Lung (tissue), 12 donors: ENCODE results near the gene GLI3. TPM values are rescaled to one million over a fixed set of nuclear protein-coding genes. Genes with fewer than 3 reads are reported as not detected.

Experiments used
- ATAC-seq: fragments of 200-7000 bp; cut with Tn5 transposase; one replicate; pipeline ENCODE4 v1.9.1; 2020; ENCODE audit warnings: moderate number of reproducible peaks; ENCODE audit not compliant: insufficient read depth, low FRiP score
- DNase-seq, 3 donors: peaks; one replicate each; pipeline ENCODE4 v3.0.0-alpha.2; 2013 to 2017
- H3K27ac ChIP-seq, 2 donors: one replicate each; pipeline ENCODE4 v1.5.1; 2013; ENCODE audit warnings: mild to moderate bottlenecking in 2 of 2, moderate library complexity in 2 of 2, control low read depth in 1 of 2, inconsistent platforms in 1 of 2, low read depth in 1 of 2, low read length in 1 of 2
- H3K27me3 ChIP-seq, 3 donors: one replicate each; pipeline ENCODE4 v1.5.1; 2013; ENCODE audit warnings: low read length in 2 of 3; ENCODE audit not compliant: control insufficient read depth in 3 of 3, insufficient read depth in 3 of 3
- H3K36me3 ChIP-seq, 4 donors: one replicate each; pipeline ENCODE4 v1.5.1; 2013; ENCODE audit warnings: low read length in 4 of 4, mild to moderate bottlenecking in 1 of 4, moderate library complexity in 1 of 4; ENCODE audit not compliant: control insufficient read depth in 4 of 4, insufficient read depth in 4 of 4
- H3K4me1 ChIP-seq, 5 donors: one replicate each; pipeline ENCODE4 v1.5.1; 2013; ENCODE audit warnings: low read length in 5 of 5, mild to moderate bottlenecking in 2 of 5, moderate library complexity in 1 of 5; ENCODE audit not compliant: control insufficient read depth in 5 of 5, insufficient read depth in 5 of 5
- H3K4me3 ChIP-seq: one replicate; pipeline ENCODE4 v1.5.1; 2013; ENCODE audit warnings: mild to moderate bottlenecking, control low read depth, moderate library complexity
- H3K9ac ChIP-seq, 2 donors: one replicate each; pipeline ENCODE4 v1.5.1; 2013; ENCODE audit warnings: low read length in 2 of 2, control low read depth in 1 of 2; ENCODE audit not compliant: insufficient read depth in 1 of 2
- H3K9me3 ChIP-seq, 4 donors: one replicate each; pipeline ENCODE4 v1.5.1; 2013; ENCODE audit warnings: low read length in 3 of 4, mild to moderate bottlenecking in 1 of 4, moderate library complexity in 1 of 4; ENCODE audit not compliant: control insufficient read depth in 4 of 4, insufficient read depth in 3 of 4
- CTCF ChIP-seq: IDR thresholded peaks from 2 replicates; pipeline ENCODE4 v1.5.1; 2012; ENCODE audit warnings: mild to moderate bottlenecking; ENCODE audit errors: control extremely low read depth, extremely low read depth
- WGBS, 2 donors: extraction: QIAGEN DNeasy Blood & Tissue Kit; methylation state at CpG; one replicate each; pipeline ENCODE4 v1.1.7; 2013; 5-methylcytosine and 5-hydroxymethylcytosine counted together
- polyA plus RNA-seq, 2 donors: library from polyadenylated mRNA; stranded (reverse); fragments of 200-250 nt; gene quantifications; one replicate each; pipeline ENCODE4 v1.2.1, GENCODE V29; 2013
- total RNA-seq, 2 donors: library from RNA; depleted of rRNA in 1 of 2; stranded (reverse); fragments of >200 nt in 1 of 2; gene quantifications; one replicate each; pipeline ENCODE4 v1.2.1, GENCODE V29; 2014 to 2021
- donor health status: control.
- donor health status: control.
- donor health status: Bipolar disorder and iron deficiency.
- donor health status: healthy.
- donor health status: DM: yes; HTN: yes; CAD: no.

GLI3 gene
- total and polyA plus RNA-seq, 4 donors = 2.0 to 23.4 (median 10.3) TPM

DNA sequence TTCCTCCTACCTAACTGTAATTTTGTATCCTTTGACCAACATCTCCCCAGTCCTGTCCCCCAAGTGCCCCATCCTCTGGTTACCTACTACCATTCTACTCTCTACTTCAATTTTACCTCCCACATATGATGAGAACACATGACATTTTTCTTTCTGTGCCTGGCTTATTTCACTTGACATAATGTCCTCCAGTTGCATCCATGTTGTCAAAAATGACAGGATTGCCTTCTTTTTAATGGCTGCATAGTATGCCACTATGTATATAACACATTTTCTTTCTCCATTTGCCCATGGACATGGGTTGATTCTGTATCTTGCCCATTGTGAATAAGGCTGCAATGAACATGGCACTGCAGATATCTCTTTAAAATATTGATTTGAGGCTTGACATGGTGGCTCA is 33.7 kb downstream of the GLI3 start:
- Histone ChIP-seq H3K27ac (no peak overlapping the region), H3K4me3 (no peak overlapping the region), H3K9me3 (no peaks in the 10 kb centered on the region), H3K36me3 (peaks cover 0 to 19% (median under 1%) of the 10 kb centered on the region in 4 donors), H3K27me3 (no peaks in the 10 kb centered on the region), H3K4me1 (peaks cover 0 to 5% (median 0%) of the 10 kb centered on the region in 5 donors), H3K9ac (no peak overlapping the region)
- ATAC-seq = no peak
- no peak for DNase-seq
- no peak for TF ChIP-seq CTCF

DNA sequence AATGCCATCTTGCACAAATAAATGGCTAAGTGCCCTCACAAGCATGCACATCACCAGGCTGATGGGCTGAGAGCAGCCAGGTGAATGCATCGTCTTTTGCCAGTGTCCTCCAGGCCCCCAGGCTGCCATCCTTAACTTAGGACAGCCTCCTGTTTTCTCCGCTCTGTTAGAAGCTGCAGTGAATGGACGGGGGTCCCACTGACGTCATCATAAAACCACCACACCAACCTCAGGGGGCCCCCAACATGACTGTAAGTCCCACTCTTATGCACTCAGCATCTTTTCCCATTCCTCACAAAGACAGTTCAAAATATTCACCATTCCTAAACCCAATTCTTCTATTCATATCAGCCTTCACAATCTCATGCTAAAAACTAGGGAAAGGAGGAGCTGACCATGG is 34.4 kb downstream of the GLI3 start:
- Histone ChIP-seq H3K4me3 (no peak overlapping the region), H3K36me3 (peaks cover 0 to 24% (median 4%) of the 10 kb centered on the region in 4 donors), H3K9me3 (no peaks in the 10 kb centered on the region), H3K4me1 (peaks cover 0 to 5% (median 0%) of the 10 kb centered on the region in 5 donors), H3K9ac (no peak overlapping the region), H3K27me3 (no peaks in the 10 kb centered on the region), H3K27ac (no peak overlapping the region)
- DNase-seq (no peak), ATAC-seq (no peak)
- no peak for TF ChIP-seq CTCF
- 94 to 96% methylated on average over 4 of the region's 4 CpGs for WGBS, 2 donors

GRCh38 chr7:42198974-42199668 is 37.9 kb downstream of the GLI3 start:
- no peak overlapping the region for H3K4me3 ChIP-seq

More at GRCh38 chr7:42198974-42199668, 37.9 kb downstream of the GLI3 start:
- peaks cover 0 to 5% (median 4%) of the 10 kb centered on the region in 5 donors for H3K4me1 ChIP-seq
- no peak overlapping the region for H3K9ac ChIP-seq
- H3K27ac ChIP-seq = no peak overlapping the region
- 76 to 79% methylated on average over 8 of the region's 8 CpGs for WGBS, 2 donors
- no peaks in the 10 kb centered on the region for H3K27me3 ChIP-seq
- H3K9me3 ChIP-seq = no peaks in the 10 kb centered on the region
- DNase-seq (no peak), ATAC-seq (no peak)
- peaks cover 0 to 26% (median 5%) of the 10 kb centered on the region in 4 donors for H3K36me3 ChIP-seq
- TF ChIP-seq CTCF = no peak
